Lung (tissue), 12 donors: Measurements from ENCODE around the gene SUCLG1. TPM values are rescaled to one million over a fixed set of nuclear protein-coding genes. Genes with fewer than 3 reads are reported as not detected.

Experiments used
- ATAC-seq: fragments of 200-7000 bp; cut with Tn5 transposase; one replicate; pipeline ENCODE4 v1.9.1; 2020; ENCODE audit warnings: moderate number of reproducible peaks; ENCODE audit not compliant: insufficient read depth, low FRiP score
- DNase-seq, 3 donors: peaks; one replicate each; pipeline ENCODE4 v3.0.0-alpha.2; 2013 to 2017
- H3K27ac ChIP-seq, 2 donors: one replicate each; pipeline ENCODE4 v1.5.1; 2013; ENCODE audit warnings: mild to moderate bottlenecking in 2 of 2, moderate library complexity in 2 of 2, control low read depth in 1 of 2, inconsistent platforms in 1 of 2, low read depth in 1 of 2, low read length in 1 of 2
- H3K27me3 ChIP-seq, 3 donors: one replicate each; pipeline ENCODE4 v1.5.1; 2013; ENCODE audit warnings: low read length in 2 of 3; ENCODE audit not compliant: control insufficient read depth in 3 of 3, insufficient read depth in 3 of 3
- H3K36me3 ChIP-seq, 4 donors: one replicate each; pipeline ENCODE4 v1.5.1; 2013; ENCODE audit warnings: low read length in 4 of 4, mild to moderate bottlenecking in 1 of 4, moderate library complexity in 1 of 4; ENCODE audit not compliant: control insufficient read depth in 4 of 4, insufficient read depth in 4 of 4
- H3K4me1 ChIP-seq, 5 donors: one replicate each; pipeline ENCODE4 v1.5.1; 2013; ENCODE audit warnings: low read length in 5 of 5, mild to moderate bottlenecking in 2 of 5, moderate library complexity in 1 of 5; ENCODE audit not compliant: control insufficient read depth in 5 of 5, insufficient read depth in 5 of 5
- H3K4me3 ChIP-seq: one replicate; pipeline ENCODE4 v1.5.1; 2013; ENCODE audit warnings: mild to moderate bottlenecking, control low read depth, moderate library complexity
- H3K9ac ChIP-seq, 2 donors: one replicate each; pipeline ENCODE4 v1.5.1; 2013; ENCODE audit warnings: low read length in 2 of 2, control low read depth in 1 of 2; ENCODE audit not compliant: insufficient read depth in 1 of 2
- H3K9me3 ChIP-seq, 4 donors: one replicate each; pipeline ENCODE4 v1.5.1; 2013; ENCODE audit warnings: low read length in 3 of 4, mild to moderate bottlenecking in 1 of 4, moderate library complexity in 1 of 4; ENCODE audit not compliant: control insufficient read depth in 4 of 4, insufficient read depth in 3 of 4
- CTCF ChIP-seq: IDR thresholded peaks from 2 replicates; pipeline ENCODE4 v1.5.1; 2012; ENCODE audit warnings: mild to moderate bottlenecking; ENCODE audit errors: control extremely low read depth, extremely low read depth
- WGBS, 2 donors: extraction: QIAGEN DNeasy Blood & Tissue Kit; methylation state at CpG; one replicate each; pipeline ENCODE4 v1.1.7; 2013; 5-methylcytosine and 5-hydroxymethylcytosine counted together
- polyA plus RNA-seq, 2 donors: library from polyadenylated mRNA; stranded (reverse); fragments of 200-250 nt; gene quantifications; one replicate each; pipeline ENCODE4 v1.2.1, GENCODE V29; 2013
- total RNA-seq, 2 donors: library from RNA; depleted of rRNA in 1 of 2; stranded (reverse); fragments of >200 nt in 1 of 2; gene quantifications; one replicate each; pipeline ENCODE4 v1.2.1, GENCODE V29; 2014 to 2021
- donor health status: control.
- donor health status: control.
- donor health status: Bipolar disorder and iron deficiency.
- donor health status: healthy.
- donor health status: DM: yes; HTN: yes; CAD: no.

SUCLG1 gene
- total and polyA plus RNA-seq, 4 donors: 56.2 to 87.4 (median 63.9) TPM

GRCh38 chr2:84383271-84383670 is 75.8 kb downstream of the SUCLG1 start:
- Histone ChIP-seq H3K4me1 (no peaks in the 10 kb centered on the region), H3K27me3 (no peaks in the 10 kb centered on the region), H3K36me3 (no peaks in the 10 kb centered on the region), H3K9me3 (peaks cover 0 to 4% (median under 1%) of the 10 kb centered on the region in 4 donors), H3K4me3 (no peak overlapping the region), H3K27ac (no peak overlapping the region), H3K9ac (no peak overlapping the region)
- no peak for ATAC-seq
- no peak for DNase-seq
- no peak for TF ChIP-seq CTCF
- whole genome bisulfite sequencing, 2 donors: 86 to 91% methylated on average over 2 of the region's 2 CpGs

- Histone ChIP-seq H3K4me1 (no peaks in the 10 kb centered on the region), H3K36me3 (no peaks in the 10 kb centered on the region), H3K9me3 (peaks cover 0 to 4% (median under 1%) of the 10 kb centered on the region in 4 donors), H3K4me3 (no peak overlapping the region), H3K27ac (no peak overlapping the region), H3K9ac (no peak overlapping the region), H3K27me3 (no peaks in the 10 kb centered on the region)
- no peak for TF ChIP-seq CTCF
- DNase-seq (no peak), ATAC-seq (no peak)
These were observed 78.2 kb downstream of the SUCLG1 start for GRCh38 chr2:84380875-84381274.

DNA sequence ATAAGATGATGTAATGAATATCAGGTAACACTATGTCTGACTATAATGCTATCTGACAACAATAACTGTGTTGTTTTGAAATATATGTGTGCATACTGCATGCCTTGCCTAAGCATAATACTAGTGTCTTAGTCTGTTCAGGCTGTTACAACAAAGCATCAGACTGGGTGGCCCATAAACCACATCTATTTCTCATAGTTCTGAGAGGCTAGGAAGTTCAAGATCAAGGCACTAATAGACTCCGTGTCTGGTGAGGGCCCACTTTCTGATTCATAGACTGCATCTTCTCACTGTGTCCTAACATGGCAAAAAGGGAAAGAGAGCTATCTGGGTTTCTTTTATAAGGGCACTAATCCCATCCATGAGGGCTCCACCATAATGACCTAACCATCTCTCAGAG is 80.1 kb downstream of the SUCLG1 start:
- no peaks in the 10 kb centered on the region for H3K4me1 ChIP-seq
- H3K4me3 ChIP-seq: no peak overlapping the region
- H3K9ac ChIP-seq: no peak overlapping the region
- H3K9me3 ChIP-seq: peaks cover 0 to 4% (median under 1%) of the 10 kb centered on the region in 4 donors
- DNase-seq (no peak), ATAC-seq (no peak)
- no peak overlapping the region for H3K27ac ChIP-seq
- no peaks in the 10 kb centered on the region for H3K36me3 ChIP-seq
- H3K27me3 ChIP-seq: no peaks in the 10 kb centered on the region
- no peak for TF ChIP-seq CTCF
- WGBS, 2 donors: 87% methylated on average over 1 of the region's 1 CpG

- H3K9ac ChIP-seq: no peak overlapping the region
- no peak for ATAC-seq
- H3K36me3 ChIP-seq: no peaks in the 10 kb centered on the region
- H3K9me3 ChIP-seq: peaks cover 0 to 1% (median 0%) of the 10 kb centered on the region in 4 donors
- H3K4me3 ChIP-seq: no peak overlapping the region
- DNase-seq: no peak
- WGBS, 2 donors: 95% methylated on average over 3 of the region's 3 CpGs
- no peaks in the 10 kb centered on the region for H3K27me3 ChIP-seq
- no peaks in the 10 kb centered on the region for H3K4me1 ChIP-seq
- no peak overlapping the region for H3K27ac ChIP-seq
- TF ChIP-seq CTCF: no peak
These were observed 84.1 kb downstream of the SUCLG1 start for GRCh38 chr2:84375020-84375419.
